GOT3 (cell line): Measurements from ENCODE around the gene MACROH2A1.

ENCODE experiments used
- DNase-seq: peaks from one replicate; lab custom pipeline; 2025; ENCODE audit warnings: mixed read lengths; lab: John Stamatoyannopoulos, UW

Gene MACROH2A1

GRCh38 chr5:135330798-135331096 is 68.3 kb downstream of the MACROH2A1 start:
- DNase-seq: no peak

GRCh38 chr5:135329913-135330797 is 68.9 kb downstream of the MACROH2A1 start:
- no peak for DNase-seq

- DNase-seq: no peak
Observed at GRCh38 chr5:135329066-135329912, 69.7 kb downstream of the MACROH2A1 start.

- no peak for DNase-seq
Observed at GRCh38 chr5:135328128-135328687, 70.8 kb downstream of the MACROH2A1 start.

GRCh38 chr5:135327429-135328127 is 71.5 kb downstream of the MACROH2A1 start:
- DNase-seq: no peak

- no peak for DNase-seq
Observed at GRCh38 chr5:135326296-135327254, 72.5 kb downstream of the MACROH2A1 start.

GRCh38 chr5:135324897-135325650 is 74.0 kb downstream of the MACROH2A1 start:
- no peak for DNase-seq

GRCh38 chr5:135324160-135324559 is 74.9 kb downstream of the MACROH2A1 start:
- DNase-seq: no peak

- no peak for DNase-seq
Observed at GRCh38 chr5:135323701-135324132, 75.3 kb downstream of the MACROH2A1 start.

GRCh38 chr5:135323227-135323626 is 75.8 kb downstream of the MACROH2A1 start:
- no peak for DNase-seq

- no peak for DNase-seq
Observed at GRCh38 chr5:135322744-135323143, 76.3 kb downstream of the MACROH2A1 start.

- DNase-seq: no peak
Observed at GRCh38 chr5:135322271-135322670, 76.8 kb downstream of the MACROH2A1 start.

- DNase-seq: no peak
Observed at GRCh38 chr5:135320718-135321484, 78.1 kb downstream of the MACROH2A1 start.

GRCh38 chr5:135319928-135320606 is 79.0 kb downstream of the MACROH2A1 start:
- no peak for DNase-seq

- DNase-seq: no peak
Observed at GRCh38 chr5:135319458-135319857, 79.6 kb downstream of the MACROH2A1 start.

- DNase-seq: no peak
Observed at GRCh38 chr5:135318924-135319323, 80.1 kb downstream of the MACROH2A1 start.

GRCh38 chr5:135318037-135318436 is 81.0 kb downstream of the MACROH2A1 start:
- DNase-seq: no peak

- DNase-seq: no peak
Observed at GRCh38 chr5:135317286-135317685, 81.7 kb downstream of the MACROH2A1 start.

GRCh38 chr5:135315386-135315785 is 83.6 kb downstream of the MACROH2A1 start:
- DNase-seq: no peak
